Stromal cell of bone marrow (primary cell): ENCODE data around the gene BMERB1.

ENCODE experiments used
- DNase-seq: peaks from one replicate; pipeline ENCODE4 v3.0.0-alpha.2; 2012; ENCODE audit warnings: low read depth

Gene BMERB1

DNA sequence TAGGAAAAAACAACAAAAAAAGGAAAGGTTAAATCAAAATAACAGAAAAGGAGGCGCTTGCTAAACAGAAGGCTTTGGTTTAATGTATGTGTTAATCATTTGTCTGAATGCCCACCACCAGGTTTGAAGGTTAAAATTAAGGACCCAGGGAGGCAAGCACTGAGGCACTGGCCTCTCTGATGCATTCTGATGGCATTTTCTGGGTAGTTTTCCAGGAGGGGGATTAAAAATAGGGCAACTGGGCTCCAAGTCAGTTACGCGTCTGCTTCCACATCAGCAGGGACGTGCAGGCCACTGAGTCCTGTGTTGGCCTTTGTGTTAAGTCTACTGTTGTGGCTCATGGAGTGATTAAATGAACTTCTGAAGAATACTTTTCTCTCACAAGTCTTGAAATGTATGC, 181.6 kb downstream of the BMERB1 start:
- no peak for DNase-seq

DNA sequence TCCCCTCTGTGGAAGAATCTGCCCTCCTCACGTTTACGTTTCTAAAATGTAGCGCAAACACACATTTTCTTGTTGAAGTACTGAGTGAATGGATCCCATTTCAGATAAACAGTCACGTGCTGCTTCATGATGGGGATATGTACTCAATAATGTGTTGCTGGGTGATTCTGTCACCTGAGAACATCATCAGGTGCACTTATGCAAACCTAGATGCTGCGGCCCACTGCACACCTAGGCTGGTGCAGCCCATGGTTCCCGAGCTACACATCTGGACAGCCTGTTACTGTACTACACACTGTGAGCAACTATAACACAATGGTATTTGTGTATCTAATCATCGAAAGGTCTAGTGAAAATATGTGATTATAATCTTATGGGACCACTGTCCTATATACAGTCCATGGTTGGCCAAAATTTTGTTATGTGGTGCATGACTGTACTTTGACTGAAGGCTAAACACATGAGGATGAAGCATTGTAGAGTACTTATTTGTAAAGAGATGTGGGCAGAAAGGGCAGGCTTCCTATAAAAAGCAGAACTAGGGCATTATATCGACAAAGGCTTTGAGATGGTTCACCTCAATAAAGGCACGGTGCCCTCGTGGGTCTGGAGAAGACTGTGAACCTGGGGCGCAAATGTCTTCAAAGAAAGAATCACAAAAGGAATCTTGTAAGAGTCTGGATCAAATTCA, 182.2 kb downstream of the BMERB1 start:
- DNase-seq, result no peak

DNA sequence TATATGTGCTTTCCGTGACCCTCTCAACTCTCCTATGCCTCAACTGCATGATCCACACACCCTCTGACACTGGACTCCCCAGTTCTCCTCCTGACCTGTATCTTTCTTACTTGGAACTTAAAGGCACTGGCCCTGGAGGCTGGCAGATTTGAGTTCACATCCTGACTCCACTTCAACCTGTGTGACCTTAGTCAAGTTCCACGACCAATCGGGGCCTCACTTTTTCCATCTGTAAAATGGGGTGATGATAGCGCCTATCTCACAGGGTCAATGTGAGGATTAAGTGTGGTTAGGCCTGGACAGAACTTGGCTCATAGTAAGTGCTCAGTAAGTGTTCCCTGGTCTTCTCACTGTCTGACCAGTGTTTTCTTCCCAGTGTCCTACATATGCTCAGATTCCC, 183.5 kb downstream of the BMERB1 start:
- no peak for DNase-seq

DNA sequence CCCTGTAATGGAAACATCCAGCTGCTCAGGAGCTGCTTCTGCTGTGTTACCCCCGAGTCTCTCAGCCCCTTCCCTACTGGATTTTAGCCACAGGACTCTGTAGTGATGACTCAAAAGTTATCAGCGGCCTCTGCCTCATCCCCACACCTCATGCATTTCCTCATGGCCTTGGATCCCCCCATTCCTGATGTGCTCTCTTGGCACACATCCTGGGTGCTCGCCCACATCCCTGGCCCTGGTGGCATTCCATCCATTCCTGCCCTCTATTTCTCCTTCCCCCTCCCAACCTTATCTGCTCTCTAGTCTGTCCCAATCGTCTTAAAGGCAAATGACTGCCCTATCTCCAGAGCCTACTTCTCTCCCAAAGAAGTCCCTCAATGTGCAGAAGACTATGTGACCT, 184.0 kb downstream of the BMERB1 start:
- DNase-seq, result no peak

DNA sequence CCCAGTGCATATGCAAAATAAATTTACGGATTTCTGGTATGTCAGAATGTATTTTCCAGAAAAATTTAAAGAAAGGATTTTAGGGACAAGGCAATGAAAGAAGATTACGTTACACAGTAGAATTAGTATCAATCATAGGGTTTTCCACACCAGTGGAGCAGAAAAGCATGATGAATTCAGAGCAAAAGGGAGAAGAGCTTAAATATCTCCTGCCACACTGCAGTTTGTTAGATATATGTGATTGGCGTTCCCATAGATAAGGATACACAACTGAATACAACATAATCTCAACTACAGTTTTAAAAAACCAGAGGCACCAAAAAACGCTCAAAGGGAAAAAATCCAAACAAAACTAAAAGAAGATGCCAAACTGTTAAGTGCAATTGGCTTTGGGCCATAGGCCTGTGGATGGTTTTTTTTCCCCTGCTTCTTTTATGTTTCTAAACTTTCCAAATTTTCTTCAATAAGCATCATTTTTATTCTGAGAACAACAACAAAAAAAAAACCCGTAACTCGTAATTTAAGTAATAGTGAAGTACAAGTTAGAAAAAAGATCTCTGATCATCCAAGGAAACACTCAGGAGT, 186.3 kb downstream of the BMERB1 start:
- no peak for DNase-seq

DNA sequence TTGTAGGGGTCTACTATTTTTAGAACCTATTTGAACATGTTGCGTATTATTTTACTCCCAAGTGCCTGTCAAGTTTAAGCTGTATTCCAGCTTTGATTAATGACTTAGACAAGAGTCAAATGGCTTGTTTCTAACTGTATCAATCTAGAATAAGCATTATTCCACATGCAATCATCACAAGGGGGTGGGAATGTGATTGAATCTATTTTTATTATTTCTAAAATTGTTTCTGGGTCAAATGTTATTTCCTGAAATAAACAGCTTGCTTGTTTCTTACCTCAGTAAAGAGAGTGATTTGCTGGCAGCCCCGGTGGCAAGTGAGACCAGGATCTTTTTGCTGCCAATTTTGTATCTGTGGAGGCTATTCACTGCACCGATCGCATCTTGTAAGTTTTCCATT, 187.1 kb downstream of the BMERB1 start:
- DNase-seq, result no peak

DNA sequence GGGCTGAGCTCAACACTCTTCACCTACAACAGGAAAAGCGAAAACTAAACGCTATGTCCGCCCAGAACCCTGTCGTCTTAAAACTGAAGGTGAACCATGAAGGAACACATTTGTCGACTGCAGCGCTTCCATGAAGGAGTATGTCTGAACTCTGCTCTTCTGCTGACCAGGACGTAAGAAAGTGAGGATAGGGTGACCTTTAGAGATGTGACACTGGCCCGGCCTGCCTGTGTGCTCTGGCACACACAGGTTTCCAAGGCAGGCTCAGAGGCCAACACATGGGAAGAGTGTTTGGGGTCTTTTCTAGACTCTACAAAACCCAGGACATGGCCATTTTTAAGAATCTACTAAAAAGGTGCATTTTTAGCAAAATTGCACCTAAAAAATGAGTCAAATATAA, 187.5 kb downstream of the BMERB1 start:
- DNase-seq, result no peak

DNA sequence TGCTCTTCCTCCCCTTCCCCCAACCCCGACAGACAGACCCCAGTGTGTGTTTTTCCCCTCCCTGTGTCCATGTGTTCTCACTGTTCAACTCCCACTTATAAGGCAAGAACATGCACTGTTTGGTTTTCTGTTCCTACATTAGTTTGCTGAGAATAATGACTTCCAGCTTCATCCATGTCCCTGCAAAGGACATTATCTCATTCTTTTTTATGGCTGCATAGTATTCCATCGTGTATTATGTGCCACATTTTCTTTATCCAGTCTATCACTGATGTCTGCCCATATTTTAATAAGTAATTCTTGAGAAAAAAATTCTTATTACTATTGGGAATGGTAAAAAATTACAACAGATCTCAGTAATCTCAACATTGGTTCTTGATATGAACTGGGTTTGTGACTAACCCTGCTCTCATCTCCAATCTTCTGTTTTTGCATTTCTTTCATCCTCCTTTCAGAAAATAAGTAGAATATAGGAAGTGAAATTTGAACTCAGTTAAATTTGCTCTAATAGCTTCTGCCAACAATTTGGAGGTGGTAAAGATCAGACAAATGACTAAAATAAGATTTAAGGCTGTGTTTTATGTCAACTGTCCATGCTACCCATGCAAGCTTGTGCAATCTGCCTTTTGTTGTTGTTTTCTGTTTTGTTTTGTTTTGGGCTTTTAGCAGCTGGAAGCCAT, 197.5 kb downstream of the BMERB1 start:
- DNase-seq, result no peak

DNA sequence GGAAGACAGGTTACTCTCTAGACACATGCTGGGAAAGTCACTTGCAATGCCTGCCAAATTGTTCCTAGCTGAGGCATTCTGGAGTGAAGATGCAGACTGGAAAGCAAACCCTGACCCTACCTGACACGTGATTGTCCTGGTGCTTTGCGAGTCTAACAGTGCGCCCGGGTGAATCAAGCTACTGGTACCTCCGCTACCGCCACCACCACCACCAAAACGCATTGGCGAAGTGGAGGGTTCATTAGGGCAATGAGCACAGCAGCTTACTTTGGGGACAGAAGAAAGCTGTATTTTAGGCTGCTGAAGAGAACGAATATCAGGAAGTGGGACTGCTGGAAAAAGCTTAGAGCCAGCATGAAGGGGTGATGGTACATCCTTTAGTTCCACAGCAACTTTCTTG, 201.5 kb downstream of the BMERB1 start:
- DNase-seq, result no peak

DNA sequence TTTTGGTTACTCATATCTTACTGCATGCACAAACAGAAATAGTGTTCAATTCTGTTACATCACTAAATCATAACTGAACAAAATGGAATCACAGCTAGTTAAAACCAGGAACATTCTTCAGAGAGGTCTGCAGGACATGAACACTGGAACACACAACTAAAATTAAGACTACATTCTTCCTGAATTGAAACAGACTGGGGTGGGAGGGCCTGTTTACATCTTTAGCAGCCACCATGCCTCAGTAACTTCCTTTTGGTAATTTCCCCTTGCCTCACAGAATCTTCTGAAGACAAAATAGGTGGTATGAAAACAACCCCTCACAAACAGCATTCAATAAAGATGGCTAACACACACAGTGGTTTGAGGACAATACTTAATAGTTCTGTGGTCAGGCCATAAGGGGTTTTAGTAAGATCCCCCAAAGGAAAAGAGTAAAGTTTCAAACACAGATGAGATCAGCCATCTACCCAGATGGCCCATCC, 202.0 kb downstream of the BMERB1 start:
- no peak for DNase-seq
